Panc1 (cell line): ENCODE measurements around the gene RER1.

Experiments
- CTCF ChIP-seq: fragments of 450-650 bp; IDR thresholded peaks from 2 replicates; pipeline ENCODE4 v1.5.1; 2017; ENCODE audit warnings: mild to moderate bottlenecking
- POLR2AphosphoS5 ChIP-seq: IDR thresholded peaks from 2 replicates; pipeline ENCODE4 v1.6.1; 2012; ENCODE audit warnings: mild to moderate bottlenecking, low read depth, low read length, moderate library complexity
- REST ChIP-seq, 2 experiments: IDR thresholded peaks; 2 replicates each; pipeline ENCODE4 v1.6.1; 2011 to 2012; ENCODE audit warnings: low read depth in 2 of 2, control low read depth in 1 of 2, low read length in 1 of 2, mild to moderate bottlenecking in 1 of 2, moderate library complexity in 1 of 2; ENCODE audit not compliant: insufficient read depth in 1 of 2

GRCh38 chr1:2396059-2396458 lies 4.4 kb downstream of the RER1 start:
- TF ChIP-seq CTCF (no peak), REST (IDR thresholded peaks at IDR 0.05; ENCODE audit: insufficient read depth in 1 of 2, low read depth in 2 of 2, low read length in 1 of 2) (no peak), POLR2AphosphoS5 (no peak)
